DOHH2 (cell line): ENCODE data around the gene ESRRG.

Source experiments
- CTCF ChIP-seq: fragments of 200-600 bp; sonication (generic); IDR thresholded peaks from one replicate; pipeline ENCODE4 v1.5.1; 2014; ENCODE audit warnings: antibody characterized with exemption, mild to moderate bottlenecking, low read depth, low read length; ENCODE audit not compliant: poor library complexity, severe bottlenecking
- EZH2phosphoT487 ChIP-seq: fragments of 200-600 bp; sonication (generic); IDR thresholded peaks from 2 replicates; pipeline ENCODE4 v1.6.1; 2017; ENCODE audit warnings: borderline replicate concordance, mild to moderate bottlenecking, antibody characterized with exemption, low read length, moderate library complexity, mixed read lengths

- TF ChIP-seq CTCF (no peak), EZH2phosphoT487 (no peak)
Measured at GRCh38 chr1:216739793-216740192, 16.6 kb upstream of the ESRRG start.
